Right lobe of liver (tissue), 6 donors: ENCODE results near the gene FLRT1. TPM values are rescaled to one million over a fixed set of nuclear protein-coding genes. Genes with fewer than 3 reads are reported as not detected.

Experiments used
- ATAC-seq, 4 donors: fragments of 200-7000 bp; cut with Tn5 transposase; one replicate each; pipeline ENCODE4 v1.9.1; 2020; ENCODE audit warnings: mild to moderate bottlenecking in 4 of 4, moderate library complexity in 4 of 4
- DNase-seq, 3 donors: peaks; one replicate each; pipeline ENCODE4 v3.0.0-alpha.2; 2020
- H3K27ac ChIP-seq, 3 donors: fragments of 200-600 bp; one replicate each; pipeline ENCODE4 v1.8.0; 2022
- H3K27me3 ChIP-seq, 2 donors: fragments of 200-600 bp; one replicate each; pipeline ENCODE4 v1.8.0; 2022
- H3K36me3 ChIP-seq, 4 donors: fragments of 200-600 bp; sonication (generic) in 1 of 4; one replicate each; pipeline versions ENCODE4 v1.5.1 to v1.8.0; 2017 to 2022; ENCODE audit warnings: control low read depth in 1 of 4
- H3K4me1 ChIP-seq, 4 donors: fragments of 200-600 bp; sonication (generic) in 1 of 4; one replicate each; pipeline versions ENCODE4 v1.5.1 to v1.8.0; 2017 to 2022; ENCODE audit warnings: control low read depth in 1 of 4
- H3K4me3 ChIP-seq, 3 donors: fragments of 200-600 bp; one replicate each; pipeline ENCODE4 v1.8.0; 2022
- H3K9me3 ChIP-seq, 4 donors: fragments of 200-600 bp; sonication (generic) in 1 of 4; one replicate each; pipeline versions ENCODE4 v1.5.1 to v1.8.0; 2017 to 2022; ENCODE audit warnings: control low read depth in 1 of 4
- CTCF ChIP-seq, 4 donors: fragments of 200-600 bp in 3 of 4; fragments of 450-650 bp in 1 of 4; IDR thresholded peaks; one replicate each; pipeline versions ENCODE4 v1.5.1 to v1.8.0; 2016 to 2022; ENCODE audit warnings: antibody characterized with exemption in 4 of 4, mild to moderate bottlenecking in 2 of 4
- POLR2A ChIP-seq: fragments of 450-650 bp; IDR thresholded peaks from one replicate; pipeline ENCODE4 v1.6.1; 2017; ENCODE audit warnings: antibody characterized with exemption, mild to moderate bottlenecking
- WGBS: methylation state at CpG from one replicate; pipeline ENCODE4 v1.1.6; 2018; ENCODE audit warnings: low coverage, low lambda C conversion rate; ENCODE audit not compliant: insufficient coverage; ENCODE audit errors: missing lambda C conversion rate; 5-methylcytosine and 5-hydroxymethylcytosine counted together
- intact Hi-C, 2 donors: fragments of 100-400 bp; cut with DNase I; formaldehyde crosslinking; loops; one replicate each; pipeline versions ENCODE4 v1.11.2 to v1.14.1; 2022
- total RNA-seq, 6 experiments: library from RNA; depleted of rRNA in 2 of 6; stranded (reverse); fragments of >200 nt in 2 of 6; fragmentation: NEBNext Ultra II Directional in 3 of 6; extraction: Animal tissue kit (Norgen Biotek cat#: 25700) in 3 of 6; gene quantifications; one replicate each; pipeline versions ENCODE4 v1.1.0 to v1.2.4, GENCODE V29; 2016 to 2023
- donor health status: DM: no; HTN: yes; CAD: no.
- donor health status: DM: no; HTN: no; CAD: no.
- donor health status: DM: no; HTN: no; CAD: no.
- donor health status: DM: no; HTN: yes; CAD: no.
- donor health status: DM: no; HTN: yes; CAD: no.

FLRT1 gene
- total RNA-seq, 6 experiments from 2014 or later, result 0.12 TPM; not detected in 5

DNA sequence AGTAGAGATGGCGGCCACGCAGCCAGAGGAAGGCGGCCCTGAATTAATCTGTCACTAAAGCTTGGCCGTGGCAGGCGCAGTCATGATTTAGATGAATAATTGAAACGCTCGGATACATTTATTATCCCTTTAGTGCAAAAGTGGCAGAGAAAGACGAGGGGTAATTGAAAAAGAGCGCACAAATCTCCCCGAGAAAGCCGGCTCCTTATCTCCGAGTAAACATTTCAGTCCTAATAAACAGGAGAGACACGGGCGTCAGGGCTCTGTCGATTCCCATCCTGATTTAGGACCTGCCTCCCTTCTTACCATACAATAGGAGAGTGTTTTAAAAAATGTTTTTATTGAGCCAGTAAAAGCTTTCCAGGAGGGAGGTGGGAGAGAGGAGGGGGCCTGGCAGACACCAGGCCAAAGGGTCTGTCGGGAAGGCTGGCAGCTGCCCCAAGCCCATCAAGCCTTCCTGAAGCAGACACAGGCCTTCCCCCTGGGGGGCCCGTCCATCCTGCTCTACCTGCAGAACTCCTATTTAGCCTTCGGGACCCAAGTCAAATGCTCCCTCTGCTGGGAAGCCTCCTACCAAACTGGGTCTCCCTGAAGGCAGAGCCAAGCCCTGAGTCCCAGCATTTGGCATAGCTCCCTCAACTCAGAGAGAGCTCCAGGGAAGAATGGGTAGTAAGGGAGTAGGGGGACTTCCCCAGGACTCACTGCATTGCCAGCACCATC is 26.7 kb upstream of the FLRT1 start:
- intact Hi-C loops, result no loop called here
- Histone ChIP-seq H3K36me3 (no peaks in the 10 kb centered on the region), H3K4me1 (peaks cover 0 to 10% (median 3%) of the 10 kb centered on the region in 4 donors), H3K9me3 (no peaks in the 10 kb centered on the region), H3K27ac (no peak overlapping the region), H3K4me3 (no peak overlapping the region), H3K27me3 (no peaks in the 10 kb centered on the region)
- no peak for ATAC-seq
- WGBS, result 89% methylated on average over 13 of the region's 18 CpGs
- TF ChIP-seq POLR2A (no peak), CTCF (IDR thresholded peaks at IDR 0.05) (no peak)
- no peak for DNase-seq

DNA sequence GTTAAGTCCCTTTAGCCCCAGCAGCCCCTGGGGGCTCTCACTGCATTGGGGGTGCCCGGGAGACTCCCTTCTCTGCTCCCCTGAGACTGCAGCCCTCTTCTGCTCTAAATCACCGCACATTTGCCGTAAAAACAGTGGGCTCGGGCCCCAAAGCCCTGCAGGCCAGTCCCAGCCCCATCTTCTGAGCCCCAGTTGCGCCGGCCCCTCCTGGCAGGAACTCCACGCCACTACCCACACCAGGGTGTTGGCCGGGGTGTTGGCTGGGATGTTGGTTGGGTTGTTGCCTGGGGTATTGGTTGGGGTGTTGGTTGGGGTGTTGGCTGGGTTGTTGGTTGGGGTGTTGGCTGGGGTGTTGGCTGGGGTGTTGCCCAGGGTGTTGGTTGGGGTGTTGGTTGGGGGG is 26.0 kb upstream of the FLRT1 start:
- ATAC-seq, result no peak
- DNase-seq, result no peak
- Histone ChIP-seq H3K4me1 (peaks cover 0 to 10% (median 3%) of the 10 kb centered on the region in 4 donors), H3K4me3 (no peak overlapping the region), H3K9me3 (no peaks in the 10 kb centered on the region), H3K36me3 (no peaks in the 10 kb centered on the region), H3K27me3 (no peaks in the 10 kb centered on the region), H3K27ac (no peak overlapping the region)
- no peak for TF ChIP-seq CTCF (IDR thresholded peaks at IDR 0.05)
- no peak for TF ChIP-seq POLR2A
- intact Hi-C loops, result no loop called here
- WGBS, result 100% methylated on average over 4 of the region's 8 CpGs

DNA sequence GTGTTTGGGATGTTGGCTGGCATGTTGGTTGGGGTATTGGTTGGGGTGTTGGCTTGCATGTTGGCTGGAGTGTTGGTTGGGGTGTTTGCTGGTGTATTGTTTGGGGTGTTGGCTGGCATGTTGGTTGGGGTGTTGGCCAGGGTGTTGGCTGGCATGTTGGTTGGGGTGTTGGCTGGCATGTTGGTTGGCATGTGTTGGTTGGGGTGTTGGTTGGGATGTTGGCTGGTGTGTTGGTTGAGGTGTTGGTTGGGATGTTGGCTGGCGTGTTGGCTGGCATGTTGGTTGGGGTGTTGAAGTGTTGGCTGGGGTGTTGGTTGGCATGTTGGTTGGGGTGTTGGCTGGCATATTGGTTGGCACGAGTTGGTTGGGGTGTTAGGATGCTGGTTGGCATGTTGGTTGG is 24.9 kb upstream of the FLRT1 start:
- TF ChIP-seq CTCF (IDR thresholded peaks at IDR 0.05), result no peak
- TF ChIP-seq POLR2A, result no peak
- no peaks in the 10 kb centered on the region for H3K27me3 ChIP-seq
- no peak for ATAC-seq
- peaks cover 0 to 10% (median 3%) of the 10 kb centered on the region in 4 donors for H3K4me1 ChIP-seq
- H3K4me3 ChIP-seq, result no peak overlapping the region
- no peaks in the 10 kb centered on the region for H3K36me3 ChIP-seq
- H3K9me3 ChIP-seq, result no peaks in the 10 kb centered on the region
- no peak overlapping the region for H3K27ac ChIP-seq
- no peak for DNase-seq
- 100% methylated on average over 1 of the region's 2 CpGs for WGBS
- intact Hi-C loops, result no loop called here

DNA sequence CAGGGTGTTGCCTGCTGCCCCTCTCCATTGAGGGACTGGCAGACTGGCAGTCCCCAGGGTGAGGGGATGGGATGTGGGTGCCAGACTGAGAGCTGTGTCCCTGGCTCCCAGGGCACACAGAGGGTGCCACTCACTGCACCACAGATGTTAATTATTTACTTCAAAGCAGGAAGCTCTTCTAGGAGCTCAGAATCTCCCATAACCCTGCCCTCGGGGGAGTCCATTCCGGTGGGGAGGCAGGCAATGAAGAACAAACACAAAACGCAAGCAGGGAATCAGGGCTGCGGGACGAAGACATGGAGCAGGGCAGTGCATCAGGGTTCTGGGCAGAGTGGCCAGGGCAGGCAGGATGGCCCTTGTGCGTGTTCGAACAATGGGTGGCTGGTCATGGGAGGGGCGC is 24.4 kb upstream of the FLRT1 start:
- TF ChIP-seq POLR2A (no peak), CTCF (IDR thresholded peaks at IDR 0.05) (no peak)
- no peak overlapping the region for H3K4me3 ChIP-seq
- H3K27me3 ChIP-seq, result no peaks in the 10 kb centered on the region
- H3K4me1 ChIP-seq, result peaks cover 0 to 10% (median 3%) of the 10 kb centered on the region in 4 donors
- no peaks in the 10 kb centered on the region for H3K9me3 ChIP-seq
- intact Hi-C loops, result no loop called here
- H3K36me3 ChIP-seq, result no peaks in the 10 kb centered on the region
- DNase-seq (no peak), ATAC-seq (no peak)
- H3K27ac ChIP-seq, result no peak overlapping the region
- 100% methylated on average over 6 of the region's 8 CpGs for WGBS
